ENCODE data around the gene KIF13A.

DNA sequence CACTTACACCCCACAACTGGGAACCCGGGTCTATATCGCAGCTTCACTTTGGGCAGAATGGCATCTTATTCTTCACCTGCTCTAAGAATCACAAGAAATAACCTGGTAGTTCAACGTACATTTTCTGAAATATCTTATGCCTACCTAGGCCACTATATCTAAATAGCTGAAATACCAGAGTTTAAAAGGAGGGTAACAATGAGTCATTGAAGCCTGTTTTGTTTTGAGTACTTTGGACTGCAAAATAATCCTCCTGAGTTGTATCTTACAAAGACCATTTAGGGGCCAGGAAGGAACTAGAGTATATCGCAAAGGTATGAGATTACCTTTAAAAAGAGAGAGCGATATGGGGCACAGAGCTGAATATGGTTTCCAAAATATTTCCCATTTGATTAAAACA is 184.0 kb downstream of the KIF13A start:
- no peak for TF ChIP-seq CTCF (IDR thresholded peaks at IDR 0.05; ENCODE audit: low read depth, low read length, missing input control)
- TF ChIP-seq, protein P1, sequence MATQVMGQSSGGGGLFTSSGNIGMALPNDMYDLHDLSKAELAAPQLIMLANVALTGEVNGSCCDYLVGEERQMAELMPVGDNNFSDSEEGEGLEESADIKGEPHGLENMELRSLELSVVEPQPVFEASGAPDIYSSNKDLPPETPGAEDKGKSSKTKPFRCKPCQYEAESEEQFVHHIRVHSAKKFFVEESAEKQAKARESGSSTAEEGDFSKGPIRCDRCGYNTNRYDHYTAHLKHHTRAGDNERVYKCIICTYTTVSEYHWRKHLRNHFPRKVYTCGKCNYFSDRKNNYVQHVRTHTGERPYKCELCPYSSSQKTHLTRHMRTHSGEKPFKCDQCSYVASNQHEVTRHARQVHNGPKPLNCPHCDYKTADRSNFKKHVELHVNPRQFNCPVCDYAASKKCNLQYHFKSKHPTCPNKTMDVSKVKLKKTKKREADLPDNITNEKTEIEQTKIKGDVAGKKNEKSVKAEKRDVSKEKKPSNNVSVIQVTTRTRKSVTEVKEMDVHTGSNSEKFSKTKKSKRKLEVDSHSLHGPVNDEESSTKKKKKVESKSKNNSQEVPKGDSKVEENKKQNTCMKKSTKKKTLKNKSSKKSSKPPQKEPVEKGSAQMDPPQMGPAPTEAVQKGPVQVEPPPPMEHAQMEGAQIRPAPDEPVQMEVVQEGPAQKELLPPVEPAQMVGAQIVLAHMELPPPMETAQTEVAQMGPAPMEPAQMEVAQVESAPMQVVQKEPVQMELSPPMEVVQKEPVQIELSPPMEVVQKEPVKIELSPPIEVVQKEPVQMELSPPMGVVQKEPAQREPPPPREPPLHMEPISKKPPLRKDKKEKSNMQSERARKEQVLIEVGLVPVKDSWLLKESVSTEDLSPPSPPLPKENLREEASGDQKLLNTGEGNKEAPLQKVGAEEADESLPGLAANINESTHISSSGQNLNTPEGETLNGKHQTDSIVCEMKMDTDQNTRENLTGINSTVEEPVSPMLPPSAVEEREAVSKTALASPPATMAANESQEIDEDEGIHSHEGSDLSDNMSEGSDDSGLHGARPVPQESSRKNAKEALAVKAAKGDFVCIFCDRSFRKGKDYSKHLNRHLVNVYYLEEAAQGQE (IDR thresholded peaks at IDR 0.05), result no peak
- TF ChIP-seq RXRA (IDR thresholded peaks at IDR 0.05), result no peak
- no peak for TF ChIP-seq TAF1 (conservative IDR thresholded peaks at IDR 0.05)
